KMS-11 (cell line): ENCODE results near the gene RND1.
A peak's percentile ranks its signal among the peaks of the same experiment; 100 is the strongest.

Experiments
- H2AFZ ChIP-seq: fragments of 200-600 bp; sonication (generic); 2 replicates; pipeline ENCODE4 v1.6.1; 2016; ENCODE audit warnings: antibody characterized with exemption, mixed run types, low read depth
- H3K27ac ChIP-seq: fragments of 200-600 bp; sonication (generic); 2 replicates; pipeline ENCODE4 v1.6.1; 2016; ENCODE audit warnings: mild to moderate bottlenecking, mixed run types
- H3K27me3 ChIP-seq: fragments of 200-600 bp; sonication (generic); 2 replicates; pipeline ENCODE4 v1.6.1; 2017; ENCODE audit warnings: mild to moderate bottlenecking, low read depth, mixed run types, moderate library complexity; ENCODE audit not compliant: insufficient read depth
- H3K36me3 ChIP-seq: fragments of 200-600 bp; sonication (generic); 2 replicates; pipeline ENCODE4 v1.6.1; 2017; ENCODE audit warnings: mild to moderate bottlenecking, mixed run types; ENCODE audit not compliant: insufficient read depth
- H3K4me1 ChIP-seq: fragments of 200-600 bp; sonication (generic); 2 replicates; pipeline ENCODE4 v1.6.1; 2016; ENCODE audit warnings: mild to moderate bottlenecking, low read depth, mixed run types; ENCODE audit not compliant: poor library complexity, severe bottlenecking
- H3K4me2 ChIP-seq: fragments of 200-600 bp; sonication (generic); 2 replicates; pipeline ENCODE4 v1.7.0; 2016; ENCODE audit warnings: mild to moderate bottlenecking, mixed run types
- H3K4me3 ChIP-seq: fragments of 200-600 bp; sonication (generic); IDR thresholded peaks from 2 replicates; pipeline ENCODE4 v1.6.1; 2017; ENCODE audit warnings: low read depth, low read length, mixed read lengths; ENCODE audit not compliant: insufficient read depth
- H3K79me2 ChIP-seq: fragments of 200-600 bp; sonication (generic); 2 replicates; pipeline ENCODE4 v1.6.1; 2016; ENCODE audit warnings: low read depth, mixed run types; ENCODE audit not compliant: insufficient read depth
- H3K9ac ChIP-seq: fragments of 200-600 bp; sonication (generic); 2 replicates; pipeline ENCODE4 v1.6.1; 2016; ENCODE audit warnings: mild to moderate bottlenecking, mixed run types
- H4K20me1 ChIP-seq: fragments of 200-600 bp; sonication (generic); 2 replicates; pipeline ENCODE4 v1.6.1; 2016; ENCODE audit warnings: mild to moderate bottlenecking, mixed run types; ENCODE audit not compliant: insufficient read depth
- TF ChIP-seq, protein P1 (sequence below): fragments of 200-600 bp; sonication (generic); conservative IDR thresholded peaks from 2 replicates; pipeline ENCODE4 v1.6.1; 2017; ENCODE audit warnings: low read depth, mild to moderate bottlenecking, antibody characterized with exemption, low read length, moderate library complexity, mixed read lengths

The RND1 gene

DNA sequence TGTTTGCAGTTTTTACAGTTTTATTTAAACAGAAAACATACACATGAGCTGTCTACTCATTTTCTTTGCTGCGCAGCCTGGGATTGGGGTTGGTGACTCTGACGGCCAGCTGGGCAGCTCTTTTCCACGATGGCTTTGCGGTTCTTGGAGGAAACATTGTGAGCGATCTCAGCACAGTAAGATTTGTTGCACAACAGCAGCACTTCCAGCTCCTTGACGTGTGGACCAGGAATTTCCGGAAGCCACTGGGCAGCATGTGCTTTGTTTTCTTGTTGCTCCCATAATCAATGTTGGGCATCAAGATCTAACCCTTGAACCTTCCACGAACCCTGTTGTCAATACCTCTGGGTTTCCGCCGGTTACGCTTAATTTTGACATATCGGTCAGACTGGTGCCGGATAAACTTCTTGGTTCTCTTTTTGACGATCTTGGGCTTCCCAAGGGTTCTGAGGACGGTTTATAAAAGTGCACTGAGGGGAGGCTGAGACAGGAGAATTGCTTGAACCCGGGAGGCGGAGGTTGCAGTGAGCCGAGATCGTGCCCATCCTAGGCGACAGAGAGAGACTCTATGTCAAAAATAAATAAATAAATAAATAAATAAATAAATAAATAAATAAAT, 37.8 kb upstream of the RND1 start:
- peaks cover 26% of the 10 kb centered on the region for H3K4me1 ChIP-seq
- H3K27me3 ChIP-seq = no peaks in the 10 kb centered on the region; the same call in 1 of the 2 replicates
- no peak overlapping the region for H3K9ac ChIP-seq
- H4K20me1 ChIP-seq = no peaks in the 10 kb centered on the region
- TF ChIP-seq, protein P1, sequence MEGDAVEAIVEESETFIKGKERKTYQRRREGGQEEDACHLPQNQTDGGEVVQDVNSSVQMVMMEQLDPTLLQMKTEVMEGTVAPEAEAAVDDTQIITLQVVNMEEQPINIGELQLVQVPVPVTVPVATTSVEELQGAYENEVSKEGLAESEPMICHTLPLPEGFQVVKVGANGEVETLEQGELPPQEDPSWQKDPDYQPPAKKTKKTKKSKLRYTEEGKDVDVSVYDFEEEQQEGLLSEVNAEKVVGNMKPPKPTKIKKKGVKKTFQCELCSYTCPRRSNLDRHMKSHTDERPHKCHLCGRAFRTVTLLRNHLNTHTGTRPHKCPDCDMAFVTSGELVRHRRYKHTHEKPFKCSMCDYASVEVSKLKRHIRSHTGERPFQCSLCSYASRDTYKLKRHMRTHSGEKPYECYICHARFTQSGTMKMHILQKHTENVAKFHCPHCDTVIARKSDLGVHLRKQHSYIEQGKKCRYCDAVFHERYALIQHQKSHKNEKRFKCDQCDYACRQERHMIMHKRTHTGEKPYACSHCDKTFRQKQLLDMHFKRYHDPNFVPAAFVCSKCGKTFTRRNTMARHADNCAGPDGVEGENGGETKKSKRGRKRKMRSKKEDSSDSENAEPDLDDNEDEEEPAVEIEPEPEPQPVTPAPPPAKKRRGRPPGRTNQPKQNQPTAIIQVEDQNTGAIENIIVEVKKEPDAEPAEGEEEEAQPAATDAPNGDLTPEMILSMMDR = no peak
- no peak overlapping the region for H3K4me3 ChIP-seq
- no peak overlapping the region; the same call in 1 of the 2 replicates for H2AFZ ChIP-seq
- no peak overlapping the region for H3K4me2 ChIP-seq
- H3K36me3 ChIP-seq = no peaks in the 10 kb centered on the region
- no peaks in the 10 kb centered on the region for H3K79me2 ChIP-seq
- H3K27ac ChIP-seq = no peak overlapping the region

DNA sequence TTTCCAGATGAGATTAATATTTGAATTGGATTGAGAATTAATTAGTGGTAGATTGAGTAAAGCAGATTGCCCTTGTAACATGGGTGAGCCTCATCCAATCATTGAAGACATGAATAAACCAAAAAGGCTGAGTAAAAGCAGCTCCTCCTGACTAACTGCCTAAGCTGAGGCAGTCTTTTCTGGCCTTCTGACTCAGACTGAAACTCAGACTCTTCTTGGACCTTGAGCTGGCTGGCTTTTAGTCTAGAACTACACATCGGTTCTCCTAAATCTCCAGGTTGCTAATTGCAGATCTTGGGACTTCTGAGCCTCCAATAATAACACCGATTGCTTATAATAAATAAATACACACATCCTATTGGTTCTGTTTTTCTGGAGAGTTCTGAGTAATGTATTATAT, 35.6 kb upstream of the RND1 start:
- Histone ChIP-seq H3K27ac (peak overlapping the region; percentile 37), H3K4me1 (peaks cover 26% of the 10 kb centered on the region), H3K27me3 (no peaks in the 10 kb centered on the region), H3K36me3 (no peaks in the 10 kb centered on the region), H3K9ac (no peak overlapping the region), H3K79me2 (no peaks in the 10 kb centered on the region), H2AFZ (peak overlapping the region; percentile 24; the same call in 1 of the 2 replicates), H4K20me1 (no peaks in the 10 kb centered on the region), H3K4me2 (peak overlapping the region; percentile 51), H3K4me3 (no peak overlapping the region)
- TF ChIP-seq, protein P1 = no peak

DNA sequence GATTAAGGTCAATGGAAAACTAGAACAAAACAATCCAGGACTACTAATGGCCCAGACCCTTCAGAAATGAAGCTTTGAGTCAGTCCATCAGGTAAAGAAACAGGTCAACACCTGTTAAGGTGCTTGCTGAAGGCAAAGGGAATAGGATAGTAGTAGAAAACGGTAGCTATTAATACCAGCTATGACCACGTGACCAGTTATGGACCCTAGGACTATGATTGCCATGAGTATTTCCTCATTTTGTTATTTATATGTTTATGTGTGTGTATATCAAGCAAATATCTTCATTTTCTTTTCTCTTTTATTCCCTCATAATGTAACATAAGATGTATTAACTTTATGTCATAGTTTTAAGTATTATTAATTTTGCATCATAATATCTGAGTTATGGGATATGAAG, 34.0 kb upstream of the RND1 start:
- Histone ChIP-seq H3K79me2 (no peaks in the 10 kb centered on the region), H3K9ac (no peak overlapping the region), H3K4me3 (no peak overlapping the region), H2AFZ (no peak overlapping the region), H3K36me3 (no peaks in the 10 kb centered on the region), H3K4me2 (no peak overlapping the region), H3K27ac (no peak overlapping the region), H3K27me3 (no peaks in the 10 kb centered on the region), H4K20me1 (no peaks in the 10 kb centered on the region), H3K4me1 (peaks cover 26% of the 10 kb centered on the region)
- TF ChIP-seq, protein P1 = no peak

DNA sequence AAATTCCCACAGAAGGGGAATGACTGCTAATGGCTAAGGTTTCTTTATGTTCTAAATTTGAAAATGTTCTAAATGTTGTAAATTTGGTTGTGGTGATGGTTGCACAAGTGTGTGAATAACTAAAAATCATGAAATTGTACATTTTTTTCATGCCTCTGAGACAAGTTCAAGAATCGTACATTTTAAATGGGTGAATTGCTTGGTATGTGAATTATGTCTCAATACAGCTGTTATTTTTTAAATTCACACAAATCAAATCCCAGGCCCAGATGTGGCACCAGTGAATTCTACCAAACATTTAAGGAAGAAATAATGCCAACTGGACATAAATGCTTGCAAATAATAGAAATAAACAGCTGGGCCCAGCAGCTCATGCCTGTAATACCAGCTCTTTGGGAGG, 28.6 kb upstream of the RND1 start:
- no peaks in the 10 kb centered on the region for H4K20me1 ChIP-seq
- TF ChIP-seq, protein P1 = no peak
- H3K79me2 ChIP-seq = no peaks in the 10 kb centered on the region
- no peak overlapping the region for H2AFZ ChIP-seq
- H3K27me3 ChIP-seq = 0 out of 2 replicates have a peak, but pooled peaks cover 4% of the 10 kb centered on the region
- H3K27ac ChIP-seq = no peak overlapping the region
- no peak overlapping the region for H3K4me2 ChIP-seq
- no peaks in the 10 kb centered on the region for H3K36me3 ChIP-seq
- no peak overlapping the region for H3K9ac ChIP-seq
- peaks cover 8% of the 10 kb centered on the region for H3K4me1 ChIP-seq
- no peak overlapping the region for H3K4me3 ChIP-seq
